OCI-LY3 (cell line): Measurements from ENCODE around the gene JUND.

Experiments
- CTCF ChIP-seq: fragments of 200-600, 300-600 bp; sonication (generic); IDR thresholded peaks from 2 replicates; pipeline ENCODE4 v1.5.1; 2014; ENCODE audit warnings: antibody characterized with exemption, low read length, low read depth
- EZH2phosphoT487 ChIP-seq: fragments of 200-600 bp; shearing (Covaris generic); IDR thresholded peaks from 2 replicates; pipeline ENCODE4 v1.6.1; 2018; ENCODE audit warnings: antibody characterized with exemption, mixed run types, low read depth

GRCh38 chr19:18280247-18281081, 958 bp downstream of the JUND start:
- TF ChIP-seq CTCF (no peak), EZH2phosphoT487 (no peak)
